ENCODE results near the gene HK2.

DNA sequence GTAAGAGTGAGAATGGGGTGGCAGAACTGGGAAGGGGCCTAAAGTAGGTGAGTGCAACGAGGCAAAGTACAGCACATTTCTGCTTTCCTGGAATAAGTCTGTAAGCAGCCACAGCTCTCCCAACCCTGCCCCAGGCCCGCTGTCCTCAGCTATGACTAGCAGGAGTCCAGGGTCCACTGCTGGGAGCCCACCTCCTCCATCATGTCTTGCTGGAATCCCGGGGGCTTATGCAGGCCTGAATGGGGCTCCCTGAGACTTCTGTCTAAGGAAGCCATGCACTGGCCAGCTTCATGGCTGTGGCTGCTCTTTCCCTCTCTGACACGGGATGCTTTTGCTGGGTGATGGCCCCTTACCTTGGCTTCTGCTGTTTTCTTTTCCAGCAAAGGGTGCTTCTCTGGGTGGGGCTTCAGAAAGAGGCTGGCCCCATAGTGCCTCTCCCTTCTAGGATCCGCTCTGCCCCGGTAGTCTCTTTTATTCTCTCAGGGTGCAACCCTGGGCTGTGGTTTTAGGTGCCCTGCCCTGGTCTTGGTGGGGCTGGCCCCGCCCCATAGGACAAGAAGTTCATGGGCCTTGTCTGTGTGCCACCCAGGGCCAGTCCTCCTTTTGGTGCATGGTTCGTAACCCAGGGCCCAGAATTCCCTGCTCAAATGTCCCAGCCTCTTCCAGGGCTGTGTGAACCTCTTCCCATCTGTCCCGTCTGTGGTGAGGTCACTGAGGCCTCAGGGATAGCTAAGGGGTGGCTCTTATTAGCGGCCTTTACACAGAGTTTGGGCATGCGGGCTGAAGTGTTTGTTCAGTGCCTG lies 90.7 kb downstream of the HK2 start:
- TF ChIP-seq SMC3 (IDR thresholded peaks at IDR 0.05): no peak
- TF ChIP-seq EP300 (IDR thresholded peaks at IDR 0.05): no peak
- TF ChIP-seq, protein P1, sequence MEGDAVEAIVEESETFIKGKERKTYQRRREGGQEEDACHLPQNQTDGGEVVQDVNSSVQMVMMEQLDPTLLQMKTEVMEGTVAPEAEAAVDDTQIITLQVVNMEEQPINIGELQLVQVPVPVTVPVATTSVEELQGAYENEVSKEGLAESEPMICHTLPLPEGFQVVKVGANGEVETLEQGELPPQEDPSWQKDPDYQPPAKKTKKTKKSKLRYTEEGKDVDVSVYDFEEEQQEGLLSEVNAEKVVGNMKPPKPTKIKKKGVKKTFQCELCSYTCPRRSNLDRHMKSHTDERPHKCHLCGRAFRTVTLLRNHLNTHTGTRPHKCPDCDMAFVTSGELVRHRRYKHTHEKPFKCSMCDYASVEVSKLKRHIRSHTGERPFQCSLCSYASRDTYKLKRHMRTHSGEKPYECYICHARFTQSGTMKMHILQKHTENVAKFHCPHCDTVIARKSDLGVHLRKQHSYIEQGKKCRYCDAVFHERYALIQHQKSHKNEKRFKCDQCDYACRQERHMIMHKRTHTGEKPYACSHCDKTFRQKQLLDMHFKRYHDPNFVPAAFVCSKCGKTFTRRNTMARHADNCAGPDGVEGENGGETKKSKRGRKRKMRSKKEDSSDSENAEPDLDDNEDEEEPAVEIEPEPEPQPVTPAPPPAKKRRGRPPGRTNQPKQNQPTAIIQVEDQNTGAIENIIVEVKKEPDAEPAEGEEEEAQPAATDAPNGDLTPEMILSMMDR (IDR thresholded peaks at IDR 0.05): no peak
- no peak for TF ChIP-seq POLR2A (IDR thresholded peaks at IDR 0.05; ENCODE audit: low read length)
- TF ChIP-seq, protein P2, sequence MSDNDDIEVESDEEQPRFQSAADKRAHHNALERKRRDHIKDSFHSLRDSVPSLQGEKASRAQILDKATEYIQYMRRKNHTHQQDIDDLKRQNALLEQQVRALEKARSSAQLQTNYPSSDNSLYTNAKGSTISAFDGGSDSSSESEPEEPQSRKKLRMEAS (IDR thresholded peaks at IDR 0.05): no peak
- no peak for TF ChIP-seq JUN (IDR thresholded peaks at IDR 0.05)
- TF ChIP-seq, protein P3, sequence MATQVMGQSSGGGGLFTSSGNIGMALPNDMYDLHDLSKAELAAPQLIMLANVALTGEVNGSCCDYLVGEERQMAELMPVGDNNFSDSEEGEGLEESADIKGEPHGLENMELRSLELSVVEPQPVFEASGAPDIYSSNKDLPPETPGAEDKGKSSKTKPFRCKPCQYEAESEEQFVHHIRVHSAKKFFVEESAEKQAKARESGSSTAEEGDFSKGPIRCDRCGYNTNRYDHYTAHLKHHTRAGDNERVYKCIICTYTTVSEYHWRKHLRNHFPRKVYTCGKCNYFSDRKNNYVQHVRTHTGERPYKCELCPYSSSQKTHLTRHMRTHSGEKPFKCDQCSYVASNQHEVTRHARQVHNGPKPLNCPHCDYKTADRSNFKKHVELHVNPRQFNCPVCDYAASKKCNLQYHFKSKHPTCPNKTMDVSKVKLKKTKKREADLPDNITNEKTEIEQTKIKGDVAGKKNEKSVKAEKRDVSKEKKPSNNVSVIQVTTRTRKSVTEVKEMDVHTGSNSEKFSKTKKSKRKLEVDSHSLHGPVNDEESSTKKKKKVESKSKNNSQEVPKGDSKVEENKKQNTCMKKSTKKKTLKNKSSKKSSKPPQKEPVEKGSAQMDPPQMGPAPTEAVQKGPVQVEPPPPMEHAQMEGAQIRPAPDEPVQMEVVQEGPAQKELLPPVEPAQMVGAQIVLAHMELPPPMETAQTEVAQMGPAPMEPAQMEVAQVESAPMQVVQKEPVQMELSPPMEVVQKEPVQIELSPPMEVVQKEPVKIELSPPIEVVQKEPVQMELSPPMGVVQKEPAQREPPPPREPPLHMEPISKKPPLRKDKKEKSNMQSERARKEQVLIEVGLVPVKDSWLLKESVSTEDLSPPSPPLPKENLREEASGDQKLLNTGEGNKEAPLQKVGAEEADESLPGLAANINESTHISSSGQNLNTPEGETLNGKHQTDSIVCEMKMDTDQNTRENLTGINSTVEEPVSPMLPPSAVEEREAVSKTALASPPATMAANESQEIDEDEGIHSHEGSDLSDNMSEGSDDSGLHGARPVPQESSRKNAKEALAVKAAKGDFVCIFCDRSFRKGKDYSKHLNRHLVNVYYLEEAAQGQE (IDR thresholded peaks at IDR 0.05): no peak
- TF ChIP-seq MYC (IDR thresholded peaks at IDR 0.05; ENCODE audit: borderline replicate concordance, low read length): no peak
- TF ChIP-seq RAD21 (conservative IDR thresholded peaks at IDR 0.05 in 1 of 2, IDR thresholded peaks at IDR 0.05 in 1 of 2): no peak
- no peak for TF ChIP-seq TFCP2L1 (CRISPR knock-in tag; IDR thresholded peaks at IDR 0.05)

Measured in A549 (cell line).